Gastrocnemius medialis (tissue), 4 donors: ENCODE data around the gene NECTIN1.

Source experiments
- CTCF ChIP-seq, 5 experiments: fragments of 450-650 bp in 3 of 5; fragments of 200-600 bp in 2 of 5; sonication (generic) in 2 of 5; IDR thresholded peaks in 4 of 5; conservative IDR thresholded peaks in 1 of 5; 1 replicate in 4 of 5; 2 replicates in 1 of 5; pipeline ENCODE4 v1.5.1; 2016 to 2019; ENCODE audit warnings: antibody characterized with exemption in 5 of 5, mild to moderate bottlenecking in 3 of 5, moderate library complexity in 3 of 5
- POLR2A ChIP-seq, 2 donors: fragments of 450-650 bp; IDR thresholded peaks; one replicate each; pipeline ENCODE4 v1.6.1; 2017; ENCODE audit warnings: antibody characterized with exemption in 2 of 2, mild to moderate bottlenecking in 2 of 2, moderate library complexity in 2 of 2

DNA sequence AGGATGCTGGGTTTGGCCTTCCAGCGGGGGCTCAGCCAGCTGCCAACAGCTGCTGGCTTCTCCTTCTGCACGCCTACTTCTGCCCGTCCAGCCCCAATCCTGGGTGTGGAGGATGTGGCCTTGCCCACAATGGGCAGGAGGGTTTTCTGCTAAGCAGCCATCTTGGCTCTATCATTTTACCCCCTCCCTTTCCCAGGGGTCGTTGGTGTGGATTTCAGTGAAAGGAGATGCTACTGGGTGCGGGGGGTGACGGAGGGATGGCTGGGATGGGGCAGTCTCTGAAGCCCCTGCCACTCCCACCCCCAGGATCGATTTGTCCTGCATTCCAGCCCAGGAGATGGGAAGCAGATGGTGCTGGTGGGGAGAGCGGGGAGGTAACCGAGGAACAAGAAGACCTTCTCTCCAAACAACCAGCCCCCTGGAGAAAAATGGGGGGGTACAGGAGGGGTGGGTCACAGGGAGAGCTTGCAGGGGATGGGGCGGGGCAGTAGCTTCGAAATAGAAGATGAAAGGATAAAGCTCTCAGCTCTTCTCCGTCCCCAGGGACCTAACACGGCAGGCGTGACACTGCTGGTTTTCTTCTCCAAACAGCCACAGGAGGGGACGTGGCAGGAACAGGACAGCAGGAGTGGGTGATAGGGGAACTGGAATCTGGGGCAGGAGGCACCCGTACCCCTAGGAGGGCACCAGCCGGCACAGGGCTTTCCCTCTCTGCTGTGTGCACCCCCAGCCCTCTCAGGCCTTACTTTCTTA, 68.9 kb downstream of the NECTIN1 start:
- no peak for TF ChIP-seq CTCF (IDR thresholded peaks at IDR 0.05 in 4 of 5, conservative IDR thresholded peaks at IDR 0.05 in 1 of 5)
- TF ChIP-seq POLR2A (IDR thresholded peaks at IDR 0.05), result no peak
